Activated CD4-positive, alpha-beta T cell treated with anti-CD3 and anti-CD28 coated beads, Interleukin-2, Interleukin-6, amounts not matched to agents 100 ng/mL and 50 ng/mL, durations not matched to agents 16 hours and 8 hours (primary cell): ENCODE data around the gene CSRP2.

ENCODE experiments used
- DNase-seq: peaks from one replicate; pipeline ENCODE4 v3.0.0-alpha.2; 2020

Gene CSRP2

DNA sequence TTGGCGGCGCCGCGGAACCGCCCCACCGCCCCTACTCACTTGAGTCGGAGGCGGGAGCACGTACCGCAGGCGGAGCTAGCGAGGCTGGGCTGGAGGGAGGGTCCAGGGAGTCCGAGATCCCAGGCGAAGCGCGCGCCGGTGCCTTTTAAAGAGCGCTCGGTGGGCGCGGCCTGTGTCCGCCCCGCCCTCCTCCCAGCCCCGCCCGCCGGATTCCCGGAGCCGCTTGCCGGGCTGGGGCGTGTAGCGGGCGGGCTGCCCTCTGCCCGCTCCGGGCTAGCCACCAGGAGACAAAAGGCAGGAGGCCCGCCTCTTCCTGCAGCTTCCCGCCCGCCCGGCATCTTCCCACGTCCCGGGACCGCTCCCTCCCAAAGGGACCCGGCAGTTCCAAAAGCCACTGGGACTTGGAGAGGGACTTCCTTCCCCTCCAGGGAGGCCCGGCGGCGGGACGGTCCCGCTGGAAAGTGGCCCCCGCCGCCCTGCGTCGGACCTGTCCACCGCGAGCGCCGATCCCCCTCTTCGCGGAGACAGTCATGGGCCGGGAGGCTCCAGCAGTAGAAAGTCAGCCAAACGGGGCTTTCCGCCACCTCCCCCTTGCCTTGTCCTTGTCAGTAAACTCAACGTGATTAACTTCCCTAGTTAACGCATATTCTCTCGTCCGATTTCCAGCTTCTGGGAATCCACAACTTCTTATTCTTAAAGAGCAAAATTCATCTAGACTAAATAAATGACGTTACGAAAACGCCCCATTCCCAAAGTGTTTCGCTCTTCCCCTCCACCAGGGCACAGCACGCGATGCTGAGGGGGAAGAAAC, at the start of gene CSRP2:
CSRP2 (minus strand) TSS at position 121 of the 811 bp plus-strand sequence. CDS start 12,759 bp downstream, outside the sequence.
- DNase-seq = peak; percentile 73

DNA sequence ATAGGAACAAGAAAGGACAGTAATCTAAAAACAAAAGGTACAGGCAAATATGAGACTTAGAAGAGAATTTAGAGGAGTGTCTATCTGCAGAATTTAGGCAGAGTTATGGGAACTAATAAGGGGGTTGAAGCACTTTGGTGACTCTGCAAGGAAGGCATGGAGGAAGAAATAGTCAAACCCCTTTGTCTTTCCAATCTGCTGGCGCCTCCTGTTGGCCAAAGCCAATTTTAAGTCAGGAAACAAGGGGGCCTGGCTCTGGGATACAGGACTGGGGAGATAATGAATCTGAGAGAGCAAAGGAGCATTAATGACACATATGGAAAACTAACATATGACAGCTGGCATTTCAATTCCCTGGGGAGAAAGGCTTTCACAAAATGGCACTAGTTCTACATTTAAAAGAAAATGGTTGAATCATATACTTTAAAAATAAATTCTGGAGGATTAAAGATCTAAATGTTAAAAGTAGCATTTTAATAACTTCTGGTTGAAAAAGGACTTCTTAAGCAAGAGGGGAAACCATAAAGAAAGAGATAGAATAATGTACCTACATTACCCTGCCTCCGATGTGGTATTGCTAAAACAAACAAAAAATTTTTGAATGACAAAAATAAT, 48.5 kb upstream of the CSRP2 start:
- DNase-seq = peak; percentile 35

DNA sequence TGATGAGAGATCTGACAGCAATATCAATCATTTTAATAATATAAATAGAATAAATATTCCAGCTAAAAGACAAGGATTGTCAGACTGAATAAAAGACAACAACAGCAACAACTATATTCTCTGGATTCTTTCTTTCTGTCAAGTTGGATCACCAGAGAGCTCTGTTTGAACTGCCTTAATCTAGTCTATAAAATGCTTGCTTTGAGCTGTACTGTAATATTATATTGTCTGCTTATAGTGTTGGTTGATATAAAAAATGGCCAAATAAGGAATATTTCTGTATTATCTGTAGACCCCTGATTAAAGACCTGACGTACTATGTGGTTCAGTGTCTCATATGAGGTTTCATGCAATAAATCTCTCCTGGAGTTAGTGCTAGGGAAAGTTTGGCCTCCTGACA, 46.3 kb upstream of the CSRP2 start:
- DNase-seq = no peak

DNA sequence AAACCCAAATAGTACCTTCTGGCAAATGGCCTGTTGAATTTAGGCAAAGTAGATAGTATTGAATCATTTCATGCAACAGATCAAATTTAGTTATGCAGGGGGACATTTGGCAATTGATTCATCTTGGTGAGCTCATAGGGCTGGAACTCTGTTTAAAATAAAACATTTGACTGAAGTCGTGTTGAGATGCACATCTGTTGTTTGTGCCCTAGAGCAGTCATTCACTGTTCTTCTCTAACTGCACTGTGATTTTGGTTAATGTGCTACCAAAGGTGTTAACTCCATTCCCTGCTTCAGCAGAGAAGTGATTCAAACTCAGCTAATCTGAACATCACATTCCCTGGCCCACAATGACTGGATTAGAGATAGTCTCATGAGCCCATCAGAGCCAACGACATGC, 44.0 kb upstream of the CSRP2 start:
- DNase-seq = no peak

DNA sequence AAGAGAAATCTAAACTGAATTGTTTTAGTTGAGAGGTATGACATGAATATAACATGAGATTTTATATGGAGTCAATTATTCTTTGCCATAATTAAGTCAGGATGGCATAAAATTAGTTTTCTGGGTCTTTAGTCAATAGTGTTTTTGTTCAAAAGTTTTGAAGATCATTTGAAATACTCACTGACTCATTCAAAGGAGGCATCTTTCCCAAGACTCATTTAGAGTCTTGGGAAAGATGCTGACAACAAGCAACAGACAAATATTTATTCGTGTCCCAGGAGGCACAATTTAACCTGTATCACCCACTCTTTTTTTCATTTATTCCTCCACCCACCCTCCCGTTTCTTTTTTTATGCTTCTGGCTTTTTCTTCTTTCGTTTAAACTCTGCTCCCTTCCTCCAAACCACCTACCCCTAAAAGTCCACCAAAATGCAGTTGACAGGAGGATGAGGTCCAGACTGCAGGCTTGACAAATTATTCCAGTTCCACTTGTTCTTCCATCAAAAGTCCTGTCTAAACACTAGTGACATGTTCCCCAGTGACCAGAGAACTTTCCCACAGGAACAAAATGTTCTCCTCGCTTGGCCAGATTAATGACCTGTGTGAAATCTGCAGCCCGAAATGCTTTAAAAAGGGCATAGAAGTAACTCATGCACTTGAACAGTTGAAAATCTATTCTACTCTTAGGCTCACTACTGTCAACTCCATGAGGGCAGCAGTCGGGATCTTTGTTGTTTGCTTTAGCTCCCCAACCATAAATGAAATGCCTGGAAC, 43.3 kb upstream of the CSRP2 start:
- DNase-seq = no peak

DNA sequence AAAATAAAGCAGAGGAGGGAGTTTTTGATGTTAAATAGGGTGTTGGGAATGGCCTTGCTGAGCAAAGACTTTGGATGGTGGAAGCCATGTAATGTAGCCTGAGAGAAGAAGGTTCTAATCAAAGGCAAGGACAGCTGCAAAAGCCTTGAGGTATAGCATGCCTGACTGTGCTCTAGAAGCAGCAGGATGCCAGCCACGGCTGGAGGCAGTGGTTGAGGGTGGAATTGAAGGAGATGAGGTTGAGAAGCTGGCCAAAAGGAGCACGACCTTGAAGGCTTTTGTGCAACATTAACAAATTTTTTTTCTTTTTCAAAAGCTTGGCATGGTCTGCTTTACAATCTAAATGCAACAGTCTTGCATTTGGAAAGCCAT, 42.3 kb upstream of the CSRP2 start:
- DNase-seq = no peak

DNA sequence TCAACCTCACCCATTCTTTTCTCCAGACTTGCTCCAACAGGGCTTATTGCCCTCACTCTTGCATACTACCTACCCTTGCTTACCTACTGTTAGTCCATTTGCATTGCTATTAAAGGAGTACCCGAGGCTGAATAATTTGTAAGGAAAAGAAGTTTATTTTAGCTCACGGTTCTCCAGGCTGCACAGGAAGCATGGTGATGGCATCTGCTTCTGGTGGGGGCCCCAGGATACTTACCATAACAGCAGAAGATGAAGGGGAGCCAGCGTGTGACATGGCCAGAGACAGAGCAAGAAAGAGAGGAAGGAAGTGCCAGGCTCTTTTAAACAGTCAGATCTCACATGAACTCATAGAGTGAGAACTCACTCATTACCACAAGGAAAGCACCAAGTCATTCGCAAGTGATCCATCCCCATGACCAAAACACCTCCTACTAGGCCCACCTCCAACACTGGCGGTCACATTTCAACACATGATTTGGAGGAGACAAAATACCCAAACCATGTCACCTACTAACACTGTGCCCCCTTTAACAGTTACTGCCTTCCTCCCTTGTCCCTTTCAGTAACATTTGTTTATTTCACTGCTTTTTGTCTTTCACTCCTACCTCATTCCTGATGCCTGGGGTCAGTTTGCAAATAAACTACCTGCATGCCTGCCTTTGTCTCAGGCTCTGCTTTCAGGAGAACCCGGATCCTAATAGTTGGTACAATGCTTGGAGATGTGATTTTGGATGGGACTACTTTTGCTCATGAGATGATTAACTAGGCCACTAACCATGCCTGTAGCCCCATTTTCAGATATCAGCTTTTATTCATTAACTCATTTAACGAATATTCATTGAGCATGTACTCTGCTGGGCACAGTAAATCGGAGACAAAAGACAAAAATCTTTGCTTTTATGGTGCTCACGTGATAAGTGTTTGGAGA, 41.6 kb upstream of the CSRP2 start:
- DNase-seq = peak; percentile 21

DNA sequence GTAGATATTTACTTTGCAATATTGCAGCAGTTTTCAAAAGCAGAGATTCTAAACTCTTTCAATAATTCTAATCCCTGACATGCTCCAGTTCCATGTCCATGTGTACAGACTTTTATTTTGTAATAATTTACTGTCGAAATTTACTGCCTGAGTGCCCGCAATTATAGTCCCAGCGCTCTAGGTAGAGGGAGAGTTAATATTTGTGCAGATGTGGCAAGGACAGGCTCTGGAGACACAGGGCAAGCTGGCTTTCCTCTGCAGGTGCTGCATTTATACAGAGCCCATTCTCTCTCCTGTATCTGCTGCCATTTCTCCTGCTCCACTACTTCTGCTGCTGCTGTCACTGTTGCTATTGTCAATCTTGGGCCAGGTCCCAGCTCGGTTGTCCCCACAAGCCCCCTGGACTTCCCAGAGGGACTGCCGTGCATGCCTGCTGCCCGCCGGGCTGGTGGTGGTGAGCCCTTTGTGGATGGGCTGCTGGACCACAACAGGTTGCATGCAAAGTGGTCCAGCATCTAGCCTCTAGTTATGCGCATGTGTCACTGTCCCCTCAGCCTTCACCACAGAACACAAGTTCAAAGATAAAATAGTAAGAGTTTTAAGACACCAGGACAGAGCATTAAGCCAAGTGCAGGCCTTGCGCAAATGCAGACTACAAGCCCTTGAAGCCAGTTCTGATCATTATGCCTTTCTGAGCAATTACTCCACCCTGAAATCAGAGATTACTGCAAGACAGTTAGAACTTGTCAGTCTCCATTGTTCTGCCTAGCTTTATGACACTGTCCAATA, 40.8 kb upstream of the CSRP2 start:
- DNase-seq = no peak

DNA sequence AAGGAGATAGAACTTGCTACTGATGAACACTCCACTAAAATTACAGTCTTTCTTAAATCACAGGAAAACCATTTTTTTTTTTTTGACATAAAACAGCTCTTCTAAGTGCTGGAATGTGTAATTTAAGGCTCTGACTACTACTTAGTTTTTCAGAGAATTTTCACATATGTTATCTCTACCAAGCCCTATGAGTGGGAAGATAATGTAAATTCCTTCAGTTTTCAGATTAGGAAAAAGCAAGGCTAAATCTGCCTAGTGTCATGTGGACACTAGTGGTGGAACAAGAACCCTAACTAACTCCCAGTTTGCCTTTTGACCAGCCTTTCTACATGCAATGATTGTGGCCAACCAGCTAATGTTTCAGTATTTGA, 37.3 kb upstream of the CSRP2 start:
- no peak for DNase-seq

DNA sequence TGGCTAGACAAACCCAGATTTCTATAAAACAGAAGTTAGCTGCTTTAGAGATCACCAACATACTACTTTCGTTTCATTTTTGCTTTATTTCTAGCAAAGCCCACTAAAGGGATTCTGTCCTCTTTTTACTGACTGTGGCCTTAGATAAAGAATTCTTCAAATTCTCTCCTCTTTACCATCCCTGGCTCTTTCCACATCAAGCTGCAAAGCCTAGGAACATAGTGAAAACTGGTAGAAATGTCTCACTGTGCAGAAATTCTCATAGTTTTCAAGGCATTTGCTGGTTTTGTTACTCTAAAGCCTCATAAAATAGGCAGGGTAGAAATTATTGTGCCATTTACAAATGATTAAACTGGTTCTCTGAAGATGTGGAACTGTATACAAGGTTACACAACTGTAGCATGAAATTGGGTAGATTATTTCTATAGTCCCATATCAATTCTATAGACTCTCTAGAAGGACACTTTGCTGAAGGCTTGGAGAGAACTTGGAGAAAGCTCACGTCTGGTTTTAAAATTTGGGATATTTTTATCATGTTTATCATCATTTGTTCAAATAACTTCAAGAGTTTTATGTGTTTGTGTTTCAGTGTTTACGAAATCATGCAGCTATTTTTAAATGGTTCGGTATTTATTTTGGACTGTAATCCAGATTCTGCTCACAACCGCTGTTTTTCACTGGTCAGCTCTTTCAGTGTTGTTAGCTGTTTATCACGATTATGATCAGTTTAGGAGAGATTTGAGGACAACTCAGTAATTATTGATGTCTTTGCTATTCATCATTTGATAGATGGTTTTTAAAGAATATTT, 36.7 kb upstream of the CSRP2 start:
- DNase-seq = no peak

DNA sequence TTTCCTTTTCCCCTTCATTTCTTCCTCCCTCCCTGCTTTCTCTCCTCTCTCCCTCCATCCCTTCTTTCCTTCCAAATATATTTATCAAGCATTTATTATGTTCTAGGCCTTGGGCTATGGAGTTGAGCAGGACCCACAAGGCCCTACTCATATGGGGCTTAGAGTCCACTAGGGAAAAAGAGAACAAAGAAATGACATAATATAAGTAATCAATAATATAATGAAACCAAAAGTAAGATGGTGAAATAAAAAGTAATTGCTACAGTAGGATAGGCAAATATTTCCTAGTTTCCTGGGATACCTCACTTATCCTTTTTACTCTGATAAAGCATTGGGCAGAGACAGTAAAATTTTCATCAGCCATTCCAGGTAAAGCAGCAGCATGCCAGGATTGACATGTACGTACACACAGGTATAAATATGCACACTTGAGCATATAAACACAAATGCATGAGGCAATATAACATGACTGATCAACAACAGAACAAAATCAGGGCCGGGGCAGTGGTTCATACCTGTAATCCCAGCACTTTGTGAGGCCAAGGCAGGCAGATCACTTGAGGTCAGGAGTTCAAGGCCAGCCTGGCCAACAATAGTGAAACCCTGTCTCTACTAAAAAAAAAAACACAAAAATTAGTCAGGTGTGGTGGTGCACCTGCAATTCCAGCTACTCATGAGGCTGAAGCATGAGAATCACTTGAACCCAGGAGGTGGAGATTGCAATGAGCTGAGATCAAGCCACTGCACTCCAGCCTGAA, 35.5 kb upstream of the CSRP2 start:
- no peak for DNase-seq

DNA sequence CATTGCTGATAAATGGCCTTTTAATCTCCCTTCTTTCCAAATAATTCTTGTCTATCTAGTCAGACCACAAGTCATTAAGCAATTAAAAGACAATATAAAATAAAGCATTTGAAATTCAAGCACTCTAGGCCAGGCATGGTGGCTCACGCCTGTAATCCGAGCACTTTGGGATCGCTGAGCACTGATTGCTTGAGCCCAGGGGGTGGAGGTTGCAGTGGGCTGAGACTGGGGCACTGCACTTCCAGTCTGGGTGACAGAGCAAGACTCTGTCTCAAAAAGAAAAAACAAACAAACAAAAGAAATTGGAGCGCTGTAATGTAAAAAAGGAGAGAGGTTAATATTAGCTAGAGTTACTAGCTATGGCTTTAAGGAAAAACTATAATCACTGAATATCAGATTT, 30.5 kb upstream of the CSRP2 start:
- DNase-seq = no peak

DNA sequence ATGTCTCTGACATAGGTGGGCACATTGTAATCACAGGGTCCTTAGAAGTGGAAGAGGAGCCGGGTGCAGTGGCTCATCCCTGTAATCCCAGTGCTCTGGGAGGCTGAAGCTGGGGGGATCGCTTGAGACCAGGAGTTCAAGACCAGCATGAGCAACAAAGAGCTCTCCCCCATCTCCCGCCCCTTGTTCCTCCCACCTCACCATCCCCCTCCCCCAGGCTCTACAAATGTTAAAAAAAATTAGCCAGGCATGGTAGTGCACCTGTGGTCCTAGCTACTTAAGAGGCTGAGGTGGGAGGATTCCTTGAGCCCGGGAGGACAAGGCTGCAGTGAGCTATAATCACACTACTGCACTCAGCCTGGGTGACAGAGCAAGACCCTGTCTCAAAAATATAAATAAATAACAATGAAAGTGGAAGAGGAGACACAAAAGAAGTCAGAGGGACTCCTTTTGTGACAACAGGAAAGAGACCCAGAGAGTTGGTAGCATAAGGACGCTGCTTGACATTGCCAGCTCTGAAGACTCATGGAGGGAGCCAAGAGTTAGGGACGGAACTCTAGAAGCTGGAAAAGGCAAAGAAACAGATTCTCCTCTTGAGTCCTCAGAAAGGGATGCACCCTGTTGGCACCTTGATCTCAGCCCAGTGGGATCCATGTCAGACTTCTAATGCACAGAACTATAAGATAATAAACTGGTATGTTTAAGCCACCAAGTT, 29.6 kb upstream of the CSRP2 start:
- DNase-seq = no peak

DNA sequence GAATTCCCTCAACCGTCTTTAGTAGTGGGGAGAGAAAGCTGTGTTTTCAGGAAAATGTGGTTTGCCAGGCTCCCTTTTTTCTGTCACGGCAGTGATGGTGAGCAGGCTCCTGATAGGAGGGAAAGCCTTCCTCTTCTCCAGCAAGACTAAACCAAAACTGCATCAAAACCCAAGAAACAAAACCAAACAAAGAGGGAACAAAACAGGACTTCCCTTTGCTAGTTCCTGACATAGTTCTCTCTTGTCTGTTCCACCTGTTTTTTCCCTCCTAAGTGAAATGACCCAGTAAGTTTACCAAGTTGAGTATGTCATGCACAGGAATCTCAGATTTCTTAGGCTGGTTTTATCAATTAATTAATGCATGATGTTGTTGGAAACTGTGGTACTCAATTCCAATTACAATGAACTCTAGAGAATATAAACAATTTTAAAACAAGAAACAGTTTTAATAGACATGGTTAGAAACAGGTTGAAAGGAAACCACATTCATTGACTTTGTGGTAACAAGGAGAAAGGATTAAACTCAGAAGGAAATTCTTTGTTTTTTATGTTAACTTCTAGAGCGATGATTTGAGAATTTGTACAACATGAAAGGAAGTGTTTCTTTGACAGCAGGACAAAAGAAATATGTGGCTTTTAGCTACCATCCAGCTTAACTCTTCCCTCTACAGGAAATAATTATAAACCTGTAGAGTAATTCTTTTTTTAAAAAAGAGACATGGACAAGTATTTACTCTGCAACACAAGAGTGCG, 23.0 kb upstream of the CSRP2 start:
- DNase-seq = no peak

DNA sequence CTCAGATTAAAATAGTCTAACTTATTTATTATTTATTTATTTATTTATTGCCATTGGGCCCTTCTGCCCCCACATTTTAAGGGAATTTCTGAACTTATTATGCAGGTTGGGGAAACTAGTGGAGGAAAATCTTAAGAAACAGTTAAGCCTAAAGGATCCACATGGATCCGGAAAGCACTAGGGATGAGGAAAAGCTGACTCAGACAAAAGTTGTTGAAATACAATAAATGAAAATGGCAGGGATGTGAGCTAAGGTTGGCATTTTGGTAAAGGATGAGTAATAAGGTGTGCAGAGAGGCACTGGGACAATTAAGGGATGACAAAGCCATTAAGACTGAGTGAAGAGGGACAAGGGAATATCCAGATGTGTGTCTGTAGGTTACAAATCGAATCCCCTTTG, 20.7 kb upstream of the CSRP2 start:
- DNase-seq = no peak

DNA sequence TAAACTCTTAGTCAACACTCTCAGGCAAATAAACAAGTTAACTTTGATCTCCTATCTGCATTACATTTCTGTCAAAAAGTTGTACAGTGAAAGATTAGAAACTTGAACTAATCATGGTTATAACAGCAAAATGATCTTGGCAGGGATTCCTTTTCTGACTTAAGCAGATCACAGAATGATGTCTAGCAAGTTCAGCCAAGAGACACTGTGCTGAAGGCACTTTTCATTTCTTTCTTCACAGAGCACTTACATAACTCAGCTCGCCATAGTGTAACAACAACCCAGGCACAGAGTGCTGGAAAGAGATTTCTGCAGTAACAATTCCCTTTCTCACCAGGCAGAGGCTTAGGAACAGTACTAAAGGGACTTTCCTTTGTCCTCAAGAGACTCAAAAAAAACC, 19.6 kb upstream of the CSRP2 start:
- no peak for DNase-seq

DNA sequence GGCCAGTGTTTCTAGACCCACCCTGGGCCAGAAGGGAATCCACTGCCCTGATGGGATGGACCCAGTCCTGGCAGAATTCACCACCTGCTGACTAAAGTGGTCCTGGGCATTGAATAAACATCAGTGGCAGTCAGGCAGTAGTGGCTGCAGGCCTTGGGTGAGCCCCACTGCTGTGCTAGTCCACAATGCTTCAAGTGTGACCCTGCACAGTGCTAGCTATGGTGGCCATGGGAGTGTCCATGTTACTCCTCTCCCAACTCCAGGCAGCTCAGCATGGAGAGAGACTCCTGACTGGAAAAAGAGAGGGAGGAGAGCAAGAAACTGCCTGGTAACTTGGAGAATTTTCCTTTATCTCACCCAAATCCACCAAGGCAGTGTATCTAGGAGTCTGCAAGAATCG, 17.5 kb upstream of the CSRP2 start:
- DNase-seq = no peak

DNA sequence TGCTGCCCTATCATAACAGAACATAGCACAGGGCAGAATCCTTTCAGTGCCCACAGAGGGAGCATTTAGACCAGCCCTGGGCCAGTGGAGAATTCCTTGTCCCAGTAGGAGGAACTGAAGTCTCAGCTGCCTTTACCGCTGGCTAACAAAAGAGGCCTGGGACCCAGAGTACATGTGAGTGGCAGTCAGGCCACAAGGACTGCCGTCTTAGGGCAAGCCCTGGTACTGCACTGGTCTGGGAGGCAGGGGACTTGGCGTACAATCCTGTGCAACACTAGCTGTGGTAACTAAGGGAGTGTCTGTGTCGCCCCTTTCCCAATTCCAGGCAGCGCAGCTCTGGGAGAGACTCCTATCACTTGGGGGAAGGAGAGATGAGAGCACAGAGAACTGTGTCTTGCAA, 17.0 kb upstream of the CSRP2 start:
- DNase-seq = no peak

DNA sequence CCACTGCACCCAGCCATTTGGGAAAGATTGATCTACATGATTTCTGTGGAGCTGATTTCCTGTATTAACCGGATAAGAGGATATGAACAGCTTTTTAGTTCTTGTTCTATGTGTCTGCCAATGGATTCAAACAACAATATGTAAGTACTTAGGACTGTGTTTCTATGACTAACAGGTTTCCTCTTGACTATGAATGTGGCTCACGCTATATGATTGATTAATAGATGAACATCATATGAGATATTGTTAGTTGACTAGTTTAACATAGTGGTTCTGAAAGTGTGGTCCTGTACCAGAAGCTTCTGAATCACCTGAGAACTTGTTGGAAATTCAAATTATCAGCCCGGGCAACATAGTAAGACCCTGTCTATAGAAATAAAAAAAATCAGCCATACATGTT, 12.8 kb upstream of the CSRP2 start:
- no peak for DNase-seq
